ENCODE data around the gene CBX2. TPM values are rescaled to one million over a fixed set of nuclear protein-coding genes. Genes with fewer than 3 reads are reported as not detected.

The CBX2 gene
- total and polyA plus RNA-seq, 2 of the 4 experiments (the other 2 are of a cell fraction), result 2.0 to 3.2 TPM

DNA sequence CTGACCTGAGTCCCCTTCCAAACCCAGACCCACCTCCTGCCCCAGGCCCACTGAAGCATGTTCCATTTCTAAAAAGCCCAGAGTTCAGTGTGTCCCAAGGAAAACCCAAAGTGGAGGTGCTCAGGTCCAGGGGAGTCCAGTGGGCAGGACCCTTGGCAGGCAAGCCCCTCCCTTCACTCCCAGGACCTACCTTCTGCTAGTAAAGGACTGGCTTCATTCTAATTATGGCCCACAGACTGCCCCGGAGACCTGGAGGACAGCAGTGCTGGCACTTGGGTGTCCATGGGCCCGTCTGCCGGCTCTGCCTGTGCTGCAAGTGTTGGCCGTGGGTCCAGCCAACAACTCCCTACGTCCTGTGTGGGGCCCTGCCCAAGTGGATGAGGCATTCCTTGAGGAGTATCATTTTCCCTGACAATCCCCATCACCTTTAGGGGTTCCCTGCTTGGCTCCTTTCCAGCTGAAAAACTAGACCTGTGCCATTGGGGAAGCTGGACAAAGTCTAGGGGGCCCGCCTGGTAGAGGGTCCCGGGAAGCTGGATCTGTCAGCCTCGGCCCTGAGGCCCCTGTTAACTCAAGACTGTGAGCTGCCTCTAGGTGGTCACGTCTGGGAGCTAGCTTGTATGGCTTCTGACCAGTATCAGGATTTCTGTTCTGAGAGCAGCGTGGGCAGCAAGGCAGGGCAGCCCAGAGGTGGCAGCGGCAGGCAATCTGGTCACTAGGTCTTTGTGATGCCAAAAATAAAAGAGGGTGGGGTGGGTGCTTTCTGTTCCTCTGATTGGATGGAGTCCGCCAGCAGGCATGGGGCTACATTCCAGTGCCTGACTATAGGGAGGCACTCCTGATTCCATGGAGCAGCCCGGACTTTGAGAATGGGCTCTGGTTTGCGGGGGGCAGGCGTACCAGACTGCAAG is 8.2 kb downstream of the CBX2 start:
- Histone ChIP-seq H3K18ac (ENCODE audit: low read depth, low read length) (no peak overlapping the region), H3K36me3 (ENCODE audit: control insufficient read depth, insufficient read depth, low read length) (peaks cover 4% of the 10 kb centered on the region), H3K27me3 (ENCODE audit: control insufficient read depth, insufficient read depth, low read length) (peaks cover 30% of the 10 kb centered on the region), H3K9me1 (ENCODE audit: insufficient read depth, low read length) (no peaks in the 10 kb centered on the region), H3K56ac (ENCODE audit: extremely low read depth, insufficient read depth, low read length) (no peak overlapping the region), H2AFZ (replicated peaks; ENCODE audit: low read length, poor library complexity) (peak overlapping the region; percentile 10), H4K91ac (ENCODE audit: insufficient read depth, low read depth, low read length) (no peak overlapping the region), H2BK15ac (ENCODE audit: low read depth, low read length) (no peak overlapping the region), H3K9ac (ENCODE audit: low read depth, low read length) (no peak overlapping the region), H4K5ac (ENCODE audit: low read depth, low read length) (no peak overlapping the region), H3K4me2 (ENCODE audit: low read depth, low read length) (no peak overlapping the region), H3K4ac (ENCODE audit: low read depth, low read length) (no peak overlapping the region), H3K27ac (ENCODE audit: insufficient read depth, low read length) (no peak overlapping the region), H3K14ac (replicated peaks; ENCODE audit: low read depth, low read length) (no peak overlapping the region), H3K4me1 (ENCODE audit: control insufficient read depth, insufficient read depth, low read length) (no peaks in the 10 kb centered on the region; the same call in 1 of the 2 replicates), H3K4me3 (ENCODE audit: insufficient read depth, low read depth, low read length) (no peak overlapping the region), H3K23ac (ENCODE audit: low read depth, low read length) (no peak overlapping the region), H3K79me1 (ENCODE audit: low read depth in 1 of 2, low read length in 2 of 2) (no peaks in the 10 kb centered on the region), H3K9me3 (ENCODE audit: control insufficient read depth, insufficient read depth, low read length) (no peaks in the 10 kb centered on the region), H2AK5ac (ENCODE audit: low read depth, low read length) (no peak overlapping the region), H2BK120ac (ENCODE audit: low read depth, low read length) (no peak overlapping the region), H2BK20ac (ENCODE audit: low read depth, low read length) (no peak overlapping the region), H2AK9ac (replicated peaks; ENCODE audit: low read depth, low read length, poor library complexity) (no peak overlapping the region), H4K20me1 (ENCODE audit: insufficient read depth, low read length) (0 out of 2 replicates have a peak, but pooled peaks cover 5% of the 10 kb centered on the region), H2BK5ac (ENCODE audit: low read depth, low read length, poor library complexity, severe bottlenecking) (no peak overlapping the region), H4K8ac (ENCODE audit: low read depth in 2 of 2, low read length in 2 of 2) (no peak overlapping the region)
- no TSS peak for BruUV-seq (replicated peaks)
- in situ Hi-C loops (cut with MboI; ENCODE audit: low sequenced_read_pairs), result loop anchor here (10.0 kb wide), 1 partner anchor 129 kb away; no protein-coding TSS in a partner anchor
- CTCF ChIA-PET, result no interaction called here
- DNase-seq, result no peak
- intact Hi-C loops (cut with micrococcal nuclease), result no loop called here
- POLR2A ChIA-PET (ENCODE audit: unreplicated experiment), result no interaction called here
- WGBS, 2 experiments (ENCODE audit: extremely low coverage in 2 of 2, insufficient read length in 1 of 2), result 84% methylated on average over 5 of the region's 15 CpGs; no CpG with 5 or more reads in 1 of the 2 experiments
- no peak for ATAC-seq (ENCODE audit: low read depth)
- TF ChIP-seq RAD21 (IDR thresholded peaks at IDR 0.05; ENCODE audit: low read length) (no peak), RFX5 (IDR thresholded peaks at IDR 0.05; ENCODE audit: low read depth, low read length) (no peak), MAZ (IDR thresholded peaks at IDR 0.05; ENCODE audit: borderline replicate concordance, low read depth, low read length) (no peak), CHD1 (IDR thresholded peaks at IDR 0.05; ENCODE audit: low read depth, low read length) (no peak), FOS (IDR thresholded peaks at IDR 0.05; ENCODE audit: low read depth, low read length) (no peak), BHLHE40 (IDR thresholded peaks at IDR 0.05; ENCODE audit: low read depth, low read length) (no peak), MXI1 (IDR thresholded peaks at IDR 0.05; ENCODE audit: borderline replicate concordance, low read depth, low read length) (no peak), SMC3 (IDR thresholded peaks at IDR 0.05; ENCODE audit: low read depth, low read length) (no peak)
- TF ChIP-seq, protein P1, sequence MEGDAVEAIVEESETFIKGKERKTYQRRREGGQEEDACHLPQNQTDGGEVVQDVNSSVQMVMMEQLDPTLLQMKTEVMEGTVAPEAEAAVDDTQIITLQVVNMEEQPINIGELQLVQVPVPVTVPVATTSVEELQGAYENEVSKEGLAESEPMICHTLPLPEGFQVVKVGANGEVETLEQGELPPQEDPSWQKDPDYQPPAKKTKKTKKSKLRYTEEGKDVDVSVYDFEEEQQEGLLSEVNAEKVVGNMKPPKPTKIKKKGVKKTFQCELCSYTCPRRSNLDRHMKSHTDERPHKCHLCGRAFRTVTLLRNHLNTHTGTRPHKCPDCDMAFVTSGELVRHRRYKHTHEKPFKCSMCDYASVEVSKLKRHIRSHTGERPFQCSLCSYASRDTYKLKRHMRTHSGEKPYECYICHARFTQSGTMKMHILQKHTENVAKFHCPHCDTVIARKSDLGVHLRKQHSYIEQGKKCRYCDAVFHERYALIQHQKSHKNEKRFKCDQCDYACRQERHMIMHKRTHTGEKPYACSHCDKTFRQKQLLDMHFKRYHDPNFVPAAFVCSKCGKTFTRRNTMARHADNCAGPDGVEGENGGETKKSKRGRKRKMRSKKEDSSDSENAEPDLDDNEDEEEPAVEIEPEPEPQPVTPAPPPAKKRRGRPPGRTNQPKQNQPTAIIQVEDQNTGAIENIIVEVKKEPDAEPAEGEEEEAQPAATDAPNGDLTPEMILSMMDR (conservative IDR thresholded peaks at IDR 0.05; ENCODE audit: low read depth, low read length), result no peak
- TF ChIP-seq, protein P2, sequence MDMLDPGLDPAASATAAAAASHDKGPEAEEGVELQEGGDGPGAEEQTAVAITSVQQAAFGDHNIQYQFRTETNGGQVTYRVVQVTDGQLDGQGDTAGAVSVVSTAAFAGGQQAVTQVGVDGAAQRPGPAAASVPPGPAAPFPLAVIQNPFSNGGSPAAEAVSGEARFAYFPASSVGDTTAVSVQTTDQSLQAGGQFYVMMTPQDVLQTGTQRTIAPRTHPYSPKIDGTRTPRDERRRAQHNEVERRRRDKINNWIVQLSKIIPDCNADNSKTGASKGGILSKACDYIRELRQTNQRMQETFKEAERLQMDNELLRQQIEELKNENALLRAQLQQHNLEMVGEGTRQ (IDR thresholded peaks at IDR 0.05; ENCODE audit: low read depth, low read length), result no peak
- dilution Hi-C loops (cut with HindIII; ENCODE audit: low sequenced_read_pairs, unreplicated experiment), result no loop called here
